ENCODE data around the gene KDM3A.

KDM3A gene

GRCh38 chr2:86480105-86480504, 38.9 kb downstream of the KDM3A start:
- no peak overlapping the region for H3K27ac ChIP-seq (ENCODE audit: low read depth, low read length, severe bottlenecking)
- H3K9me3 ChIP-seq (ENCODE audit: control insufficient read depth, low read length), result no peaks in the 10 kb centered on the region
- 78 to 94% methylated on average over 5 of the region's 7 CpGs for WGBS, 2 experiments (ENCODE audit: insufficient coverage in 2 of 2)
- no peaks in the 10 kb centered on the region for H3K4me1 ChIP-seq (ENCODE audit: control insufficient read depth, insufficient read depth, low read length, poor library complexity, severe bottlenecking)
- H3K4me3 ChIP-seq (ENCODE audit: extremely low read depth, insufficient read depth, low read length, poor library complexity, severe bottlenecking), result no peak overlapping the region
- peaks cover 88% of the 10 kb centered on the region for H3K36me3 ChIP-seq (ENCODE audit: control insufficient read depth, insufficient read depth, low read length)

GRCh38 chr2:86482034-86482433, 40.9 kb downstream of the KDM3A start:
- H3K36me3 ChIP-seq (ENCODE audit: control insufficient read depth, insufficient read depth, low read length), result peaks cover 97% of the 10 kb centered on the region
- no peak overlapping the region for H3K4me3 ChIP-seq (ENCODE audit: extremely low read depth, insufficient read depth, low read length, poor library complexity, severe bottlenecking)
- no peaks in the 10 kb centered on the region for H3K4me1 ChIP-seq (ENCODE audit: control insufficient read depth, insufficient read depth, low read length, poor library complexity, severe bottlenecking)
- no peaks in the 10 kb centered on the region for H3K9me3 ChIP-seq (ENCODE audit: control insufficient read depth, low read length)
- 90 to 92% methylated on average over 2 of the region's 3 CpGs for WGBS, 2 experiments (ENCODE audit: insufficient coverage in 2 of 2)
- no peak overlapping the region for H3K27ac ChIP-seq (ENCODE audit: low read depth, low read length, severe bottlenecking)

- Histone ChIP-seq H3K9me3 (ENCODE audit: control insufficient read depth, low read length) (no peaks in the 10 kb centered on the region), H3K4me1 (ENCODE audit: control insufficient read depth, insufficient read depth, low read length, poor library complexity, severe bottlenecking) (no peaks in the 10 kb centered on the region), H3K27ac (ENCODE audit: low read depth, low read length, severe bottlenecking) (no peak overlapping the region), H3K4me3 (ENCODE audit: extremely low read depth, insufficient read depth, low read length, poor library complexity, severe bottlenecking) (no peak overlapping the region), H3K36me3 (ENCODE audit: control insufficient read depth, insufficient read depth, low read length) (peaks cover 97% of the 10 kb centered on the region)
- 100% methylated on average over 1 to 3 of the region's 3 CpGs for whole genome bisulfite sequencing, 2 experiments (ENCODE audit: insufficient coverage in 2 of 2)
Measured at GRCh38 chr2:86484385-86484784, 43.2 kb downstream of the KDM3A start.

GRCh38 chr2:86485103-86485502, 43.9 kb downstream of the KDM3A start:
- peaks cover 97% of the 10 kb centered on the region for H3K36me3 ChIP-seq (ENCODE audit: control insufficient read depth, insufficient read depth, low read length)
- H3K27ac ChIP-seq (ENCODE audit: low read depth, low read length, severe bottlenecking), result no peak overlapping the region
- H3K4me3 ChIP-seq (ENCODE audit: extremely low read depth, insufficient read depth, low read length, poor library complexity, severe bottlenecking), result no peak overlapping the region
- no peaks in the 10 kb centered on the region for H3K9me3 ChIP-seq (ENCODE audit: control insufficient read depth, low read length)
- no peaks in the 10 kb centered on the region for H3K4me1 ChIP-seq (ENCODE audit: control insufficient read depth, insufficient read depth, low read length, poor library complexity, severe bottlenecking)

GRCh38 chr2:86485802-86486201, 44.6 kb downstream of the KDM3A start:
- Histone ChIP-seq H3K9me3 (ENCODE audit: control insufficient read depth, low read length) (no peaks in the 10 kb centered on the region), H3K4me1 (ENCODE audit: control insufficient read depth, insufficient read depth, low read length, poor library complexity, severe bottlenecking) (no peaks in the 10 kb centered on the region), H3K27ac (ENCODE audit: low read depth, low read length, severe bottlenecking) (no peak overlapping the region), H3K4me3 (ENCODE audit: extremely low read depth, insufficient read depth, low read length, poor library complexity, severe bottlenecking) (no peak overlapping the region), H3K36me3 (ENCODE audit: control insufficient read depth, insufficient read depth, low read length) (peaks cover 97% of the 10 kb centered on the region)
- 91 to 100% methylated on average over 1 of the region's 3 CpGs for WGBS, 2 experiments (ENCODE audit: insufficient coverage in 2 of 2)

- Histone ChIP-seq H3K27ac (ENCODE audit: low read depth, low read length, severe bottlenecking) (no peak overlapping the region), H3K4me1 (ENCODE audit: control insufficient read depth, insufficient read depth, low read length, poor library complexity, severe bottlenecking) (no peaks in the 10 kb centered on the region), H3K4me3 (ENCODE audit: extremely low read depth, insufficient read depth, low read length, poor library complexity, severe bottlenecking) (no peak overlapping the region), H3K9me3 (ENCODE audit: control insufficient read depth, low read length) (no peaks in the 10 kb centered on the region), H3K36me3 (ENCODE audit: control insufficient read depth, insufficient read depth, low read length) (peaks cover 98% of the 10 kb centered on the region)
- WGBS, 2 experiments (ENCODE audit: insufficient coverage in 2 of 2), result no CpG with 5 or more reads among the region's 2 CpGs
Measured at GRCh38 chr2:86487062-86487461, 45.9 kb downstream of the KDM3A start.

- Histone ChIP-seq H3K4me3 (ENCODE audit: extremely low read depth, insufficient read depth, low read length, poor library complexity, severe bottlenecking) (no peak overlapping the region), H3K36me3 (ENCODE audit: control insufficient read depth, insufficient read depth, low read length) (peaks cover 98% of the 10 kb centered on the region), H3K9me3 (ENCODE audit: control insufficient read depth, low read length) (no peaks in the 10 kb centered on the region), H3K27ac (ENCODE audit: low read depth, low read length, severe bottlenecking) (no peak overlapping the region), H3K4me1 (ENCODE audit: control insufficient read depth, insufficient read depth, low read length, poor library complexity, severe bottlenecking) (no peaks in the 10 kb centered on the region)
- WGBS, 2 experiments (ENCODE audit: insufficient coverage in 2 of 2), result 88 to 94% methylated on average over 2 to 4 of the region's 7 CpGs
Measured at GRCh38 chr2:86488561-86489250, 47.5 kb downstream of the KDM3A start.

GRCh38 chr2:86489542-86489941, 48.4 kb downstream of the KDM3A start:
- Histone ChIP-seq H3K36me3 (ENCODE audit: control insufficient read depth, insufficient read depth, low read length) (peaks cover 93% of the 10 kb centered on the region), H3K4me1 (ENCODE audit: control insufficient read depth, insufficient read depth, low read length, poor library complexity, severe bottlenecking) (no peaks in the 10 kb centered on the region), H3K4me3 (ENCODE audit: extremely low read depth, insufficient read depth, low read length, poor library complexity, severe bottlenecking) (no peak overlapping the region), H3K27ac (ENCODE audit: low read depth, low read length, severe bottlenecking) (no peak overlapping the region), H3K9me3 (ENCODE audit: control insufficient read depth, low read length) (no peaks in the 10 kb centered on the region)
- WGBS, 2 experiments (ENCODE audit: insufficient coverage in 2 of 2), result 91 to 97% methylated on average over 3 of the region's 3 CpGs

GRCh38 chr2:86490245-86490644, 49.1 kb downstream of the KDM3A start:
- H3K36me3 ChIP-seq (ENCODE audit: control insufficient read depth, insufficient read depth, low read length), result peaks cover 93% of the 10 kb centered on the region
- no peak overlapping the region for H3K4me3 ChIP-seq (ENCODE audit: extremely low read depth, insufficient read depth, low read length, poor library complexity, severe bottlenecking)
- no peaks in the 10 kb centered on the region for H3K4me1 ChIP-seq (ENCODE audit: control insufficient read depth, insufficient read depth, low read length, poor library complexity, severe bottlenecking)
- H3K27ac ChIP-seq (ENCODE audit: low read depth, low read length, severe bottlenecking), result no peak overlapping the region
- H3K9me3 ChIP-seq (ENCODE audit: control insufficient read depth, low read length), result no peaks in the 10 kb centered on the region
- 85 to 94% methylated on average over 3 of the region's 4 CpGs for WGBS, 2 experiments (ENCODE audit: insufficient coverage in 2 of 2)

GRCh38 chr2:86491088-86491487, 49.9 kb downstream of the KDM3A start:
- WGBS, 2 experiments (ENCODE audit: insufficient coverage in 2 of 2), result 93 to 100% methylated on average over 2 of the region's 4 CpGs
- H3K36me3 ChIP-seq (ENCODE audit: control insufficient read depth, insufficient read depth, low read length), result peaks cover 91% of the 10 kb centered on the region
- no peak overlapping the region for H3K27ac ChIP-seq (ENCODE audit: low read depth, low read length, severe bottlenecking)
- no peaks in the 10 kb centered on the region for H3K4me1 ChIP-seq (ENCODE audit: control insufficient read depth, insufficient read depth, low read length, poor library complexity, severe bottlenecking)
- no peak overlapping the region for H3K4me3 ChIP-seq (ENCODE audit: extremely low read depth, insufficient read depth, low read length, poor library complexity, severe bottlenecking)
- H3K9me3 ChIP-seq (ENCODE audit: control insufficient read depth, low read length), result no peaks in the 10 kb centered on the region

GRCh38 chr2:86492048-86492453, 50.9 kb downstream of the KDM3A start:
- Histone ChIP-seq H3K27ac (ENCODE audit: low read depth, low read length, severe bottlenecking) (no peak overlapping the region), H3K9me3 (ENCODE audit: control insufficient read depth, low read length) (no peaks in the 10 kb centered on the region), H3K4me3 (ENCODE audit: extremely low read depth, insufficient read depth, low read length, poor library complexity, severe bottlenecking) (no peak overlapping the region), H3K36me3 (ENCODE audit: control insufficient read depth, insufficient read depth, low read length) (peaks cover 89% of the 10 kb centered on the region), H3K4me1 (ENCODE audit: control insufficient read depth, insufficient read depth, low read length, poor library complexity, severe bottlenecking) (no peaks in the 10 kb centered on the region)
- no CpG with 5 or more reads among the region's 1 CpG for WGBS, 2 experiments (ENCODE audit: insufficient coverage in 2 of 2)

Data from mesodermal cell (in vitro differentiated cells).